Smooth muscle cell (in vitro differentiated cells): ENCODE data around the gene PAX2. TPM values are rescaled to one million over a fixed set of nuclear protein-coding genes. Genes with fewer than 3 reads are reported as not detected.

Experiments
- DNase-seq: peaks from one replicate; lab custom pipeline; 2025; ENCODE audit not compliant: unreplicated experiment; lab: John Stamatoyannopoulos, UW
- H2AFZ ChIP-seq: fragments of 200-600 bp; sonication (generic); 2 replicates; pipeline ENCODE4 v1.6.0; 2016; ENCODE audit warnings: antibody characterized with exemption, low read depth, mild to moderate bottlenecking
- H3F3A ChIP-seq: fragments of 200-600 bp; sonication (generic); 2 replicates; pipeline ENCODE4 v1.6.0; 2017; ENCODE audit warnings: antibody characterized with exemption, low read depth
- H3K27ac ChIP-seq: fragments of 200-600 bp; sonication (generic); 2 replicates; pipeline ENCODE4 v1.5.1; 2016; ENCODE audit warnings: low read depth, mild to moderate bottlenecking
- H3K27me3 ChIP-seq: fragments of 200-600 bp; sonication (generic); 2 replicates; pipeline ENCODE4 v1.6.1; 2016; ENCODE audit warnings: low read depth, mild to moderate bottlenecking
- H3K36me3 ChIP-seq: fragments of 200-600 bp; sonication (generic); 2 replicates; pipeline ENCODE4 v1.5.1; 2016; ENCODE audit warnings: low read depth
- H3K4me1 ChIP-seq: fragments of 200-600 bp; sonication (generic); 2 replicates; pipeline ENCODE4 v1.5.1; 2016; ENCODE audit warnings: low read depth
- H3K4me2 ChIP-seq: fragments of 200-600 bp; sonication (generic); 2 replicates; pipeline ENCODE4 v1.6.0; 2016; ENCODE audit warnings: mild to moderate bottlenecking
- H3K4me3 ChIP-seq: fragments of 200-600 bp; sonication (generic); 2 replicates; pipeline ENCODE4 v1.5.1; 2016; ENCODE audit warnings: mild to moderate bottlenecking
- H3K79me2 ChIP-seq: fragments of 200-600 bp; sonication (generic); 2 replicates; pipeline ENCODE4 v1.6.0; 2016; ENCODE audit warnings: low read depth, mild to moderate bottlenecking
- H3K9ac ChIP-seq: fragments of 200-600 bp; sonication (generic); 2 replicates; pipeline ENCODE4 v1.6.0; 2016; ENCODE audit warnings: low read depth
- H3K9me3 ChIP-seq: fragments of 200-600 bp; sonication (generic); replicated peaks from 2 replicates; pipeline ENCODE4 v1.5.1; 2016; ENCODE audit warnings: low read depth
- H4K20me1 ChIP-seq: fragments of 200-600 bp; sonication (generic); 2 replicates; pipeline ENCODE4 v1.6.0; 2016; ENCODE audit warnings: low read depth
- WGBS: methylation state at CpG from one replicate; pipeline ENCODE4 v1.1.7; 2016; ENCODE audit warnings: low lambda C conversion rate; 5-methylcytosine and 5-hydroxymethylcytosine counted together
- polyA plus RNA-seq: library from polyadenylated mRNA; unstranded; fragments of >200 nt; fragmentation: Nextera tagmentation; extraction: Ambion mirVana; gene quantifications from 2 replicates; pipeline ENCODE4 v1.2.1, GENCODE V29; 2016
- total RNA-seq: library from RNA; depleted of rRNA; stranded (reverse); fragments of >200 nt; gene quantifications from 2 replicates; pipeline ENCODE4 v1.2.3, GENCODE V29; 2014
- TF ChIP-seq, protein P1 (sequence below): fragments of 200-600 bp; sonication (generic); IDR thresholded peaks from 2 replicates; pipeline ENCODE4 v1.5.1; 2017; ENCODE audit warnings: borderline replicate concordance, mild to moderate bottlenecking, antibody characterized with exemption; ENCODE audit not compliant: insufficient read depth, poor library complexity, severe bottlenecking

The PAX2 gene
- total and polyA plus RNA-seq, 2 experiments from 2014 or later: not detected

DNA sequence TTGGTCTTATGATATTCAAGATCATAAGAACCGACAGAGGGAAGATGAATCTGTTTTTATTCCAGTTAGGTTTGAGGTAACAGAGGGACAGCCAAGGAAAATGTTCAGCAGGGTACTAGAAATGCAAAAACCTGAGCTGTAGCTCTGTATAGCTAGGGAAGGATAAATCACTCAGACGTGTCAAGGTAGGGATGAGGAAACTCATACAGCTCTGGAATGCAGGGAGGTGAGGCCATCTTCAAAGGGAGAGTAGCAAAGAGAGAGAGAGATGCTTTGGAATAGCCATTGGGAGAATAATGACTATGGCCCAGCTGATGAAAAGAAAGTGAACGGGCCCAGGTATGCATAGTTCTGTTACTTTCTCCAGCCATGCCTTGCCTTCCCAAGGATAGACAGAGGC lies 77.8 kb downstream of the PAX2 start:
- no peak overlapping the region for H3K4me3 ChIP-seq
- no peak overlapping the region for H2AFZ ChIP-seq
- DNase-seq: no peak
- H3K27me3 ChIP-seq: peaks cover 98% of the 10 kb centered on the region
- H3F3A ChIP-seq: no peaks in the 10 kb centered on the region
- TF ChIP-seq, protein P1, sequence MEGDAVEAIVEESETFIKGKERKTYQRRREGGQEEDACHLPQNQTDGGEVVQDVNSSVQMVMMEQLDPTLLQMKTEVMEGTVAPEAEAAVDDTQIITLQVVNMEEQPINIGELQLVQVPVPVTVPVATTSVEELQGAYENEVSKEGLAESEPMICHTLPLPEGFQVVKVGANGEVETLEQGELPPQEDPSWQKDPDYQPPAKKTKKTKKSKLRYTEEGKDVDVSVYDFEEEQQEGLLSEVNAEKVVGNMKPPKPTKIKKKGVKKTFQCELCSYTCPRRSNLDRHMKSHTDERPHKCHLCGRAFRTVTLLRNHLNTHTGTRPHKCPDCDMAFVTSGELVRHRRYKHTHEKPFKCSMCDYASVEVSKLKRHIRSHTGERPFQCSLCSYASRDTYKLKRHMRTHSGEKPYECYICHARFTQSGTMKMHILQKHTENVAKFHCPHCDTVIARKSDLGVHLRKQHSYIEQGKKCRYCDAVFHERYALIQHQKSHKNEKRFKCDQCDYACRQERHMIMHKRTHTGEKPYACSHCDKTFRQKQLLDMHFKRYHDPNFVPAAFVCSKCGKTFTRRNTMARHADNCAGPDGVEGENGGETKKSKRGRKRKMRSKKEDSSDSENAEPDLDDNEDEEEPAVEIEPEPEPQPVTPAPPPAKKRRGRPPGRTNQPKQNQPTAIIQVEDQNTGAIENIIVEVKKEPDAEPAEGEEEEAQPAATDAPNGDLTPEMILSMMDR: no peak
- H3K27ac ChIP-seq: no peak overlapping the region
- H3K4me2 ChIP-seq: no peak overlapping the region
- H3K4me1 ChIP-seq: peaks cover 3% of the 10 kb centered on the region
- H4K20me1 ChIP-seq: no peaks in the 10 kb centered on the region
- no peaks in the 10 kb centered on the region for H3K9me3 ChIP-seq
- no peaks in the 10 kb centered on the region for H3K79me2 ChIP-seq
- WGBS: 51% methylated on average over 3 of the region's 3 CpGs
- no peaks in the 10 kb centered on the region for H3K36me3 ChIP-seq
- H3K9ac ChIP-seq: no peak overlapping the region

GRCh38 chr10:100824886-100825285 lies 79.5 kb downstream of the PAX2 start:
- no peak overlapping the region for H3K4me3 ChIP-seq
- 61% methylated on average over 3 of the region's 3 CpGs for WGBS
- no peak overlapping the region for H3K27ac ChIP-seq
- peaks cover 19% of the 10 kb centered on the region for H3K4me1 ChIP-seq
- H2AFZ ChIP-seq: no peak overlapping the region
- H3K9me3 ChIP-seq: no peaks in the 10 kb centered on the region
- no peaks in the 10 kb centered on the region for H3K79me2 ChIP-seq
- H3K27me3 ChIP-seq: peaks cover 99% of the 10 kb centered on the region
- DNase-seq: no peak
- no peak overlapping the region for H3K4me2 ChIP-seq
- no peaks in the 10 kb centered on the region for H4K20me1 ChIP-seq
- H3K36me3 ChIP-seq: no peaks in the 10 kb centered on the region
- no peaks in the 10 kb centered on the region for H3F3A ChIP-seq
- TF ChIP-seq, protein P1: no peak
- H3K9ac ChIP-seq: no peak overlapping the region

- no peaks in the 10 kb centered on the region for H3K36me3 ChIP-seq
- TF ChIP-seq, protein P1: no peak
- peaks cover 19% of the 10 kb centered on the region for H3K4me1 ChIP-seq
- no peak overlapping the region for H3K4me3 ChIP-seq
- no peak overlapping the region for H3K4me2 ChIP-seq
- H2AFZ ChIP-seq: no peak overlapping the region
- no peak for DNase-seq
- no peaks in the 10 kb centered on the region for H4K20me1 ChIP-seq
- H3K9me3 ChIP-seq: no peaks in the 10 kb centered on the region
- no peaks in the 10 kb centered on the region for H3K79me2 ChIP-seq
- H3K27ac ChIP-seq: no peak overlapping the region
- peaks cover 99% of the 10 kb centered on the region for H3K27me3 ChIP-seq
- H3K9ac ChIP-seq: no peak overlapping the region
- WGBS: 20% methylated on average over 2 of the region's 2 CpGs
- no peaks in the 10 kb centered on the region for H3F3A ChIP-seq
Measured at GRCh38 chr10:100825325-100825875, 80.0 kb downstream of the PAX2 start.

- Histone ChIP-seq H3K4me2 (peak overlapping the region; percentile 85), H3K79me2 (no peaks in the 10 kb centered on the region), H3K9me3 (no peaks in the 10 kb centered on the region), H3F3A (no peaks in the 10 kb centered on the region), H4K20me1 (no peaks in the 10 kb centered on the region), H3K4me1 (peaks cover 19% of the 10 kb centered on the region), H3K27me3 (peaks cover 99% of the 10 kb centered on the region), H3K27ac (no peak overlapping the region), H3K4me3 (no peak overlapping the region), H2AFZ (no peak overlapping the region), H3K36me3 (no peaks in the 10 kb centered on the region), H3K9ac (no peak overlapping the region)
- 21% methylated on average over 24 of the region's 27 CpGs for WGBS
- DNase-seq: no peak
- TF ChIP-seq, protein P1: no peak
Measured at GRCh38 chr10:100826031-100826651, 80.8 kb downstream of the PAX2 start.
